H1 (cell line): ENCODE results near the gene NR3C2. TPM values are rescaled to one million over a fixed set of nuclear protein-coding genes. Genes with fewer than 3 reads are reported as not detected.

Experiments used
- ATF2 ChIP-seq: IDR thresholded peaks from 2 replicates; pipeline ENCODE4 v1.6.1; 2012; ENCODE audit warnings: low read length, inconsistent platforms
- TBP ChIP-seq: IDR thresholded peaks from 2 replicates; pipeline ENCODE4 v1.6.1; 2011; ENCODE audit warnings: low read depth, low read length, improper control_type of control experiment
- TCF12 ChIP-seq: IDR thresholded peaks from 2 replicates; pipeline ENCODE4 v1.6.1; 2011; ENCODE audit warnings: low read depth, mild to moderate bottlenecking, low read length
- YY1 ChIP-seq: IDR thresholded peaks from 2 replicates; pipeline ENCODE4 v1.6.1; 2011; ENCODE audit warnings: low read depth, mild to moderate bottlenecking, low read length
- polyA plus RNA-seq, 7 experiments: library from polyadenylated mRNA; depleted of rRNA in 3 of 7; stranded (reverse) in 5 of 7; unstranded in 2 of 7; fragments of >200 nt in 5 of 7; fragments of 200-250 nt in 2 of 7; gene quantifications; 1 replicate in 5 of 7; 2 replicates in 1 of 7; 4 replicates in 1 of 7; pipeline versions ENCODE4 v1.2.1 to v1.2.3, GENCODE V29; 2011 to 2013; ENCODE audit warnings: missing spikeins in 2 of 7, mixed read lengths in 2 of 7
- total RNA-seq: library from RNA; stranded (reverse); fragmentation: NEBNext Ultra II Directional; extraction: Animal tissue kit (Norgen Biotek cat#: 25700); gene quantifications from 2 replicates; pipeline ENCODE4 v1.2.1, GENCODE V29; 2021

Gene NR3C2
- total and polyA plus RNA-seq, 2 of the 8 experiments (the other 6 are each of a cell fraction or from before 2014, with no cell fraction given), result 0.80 to 3.9 TPM

- TF ChIP-seq ATF2 (no peak), TCF12 (no peak), YY1 (no peak), TBP (no peak)
Measured at GRCh38 chr4:148057516-148057915, 384.7 kb downstream of the NR3C2 start (continued).
